HepG2 (cell line): ENCODE results near the gene TRPC3. TPM values are rescaled to one million over a fixed set of nuclear protein-coding genes. Genes with fewer than 3 reads are reported as not detected.
A peak's percentile ranks its signal among the peaks of the same experiment; 100 is the strongest.

Experiments
- ARHGAP35 ChIP-seq: sonication (generic); formaldehyde crosslinking; IDR thresholded peaks from 2 replicates; pipeline ENCODE4 v1.9.0; 2022; ENCODE audit warnings: mild to moderate bottlenecking, inconsistent platforms, moderate library complexity, missing genetic modification reagents, borderline replicate concordance
- ATM ChIP-seq: fragments of 450-650 bp; IDR thresholded peaks from 2 replicates; pipeline ENCODE4 v1.7.1; 2017; ENCODE audit warnings: mild to moderate bottlenecking, borderline replicate concordance
- CBX5 ChIP-seq: sonication (generic); formaldehyde crosslinking; IDR thresholded peaks from 2 replicates; pipeline ENCODE4 v1.4.0; 2020; ENCODE audit warnings: missing genetic modification reagents, borderline replicate concordance
- ELF4 ChIP-seq: sonication (generic); formaldehyde crosslinking; IDR thresholded peaks from 2 replicates; pipeline ENCODE4 v1.5.0; 2020; ENCODE audit warnings: missing genetic modification reagents, mild to moderate bottlenecking, moderate library complexity, borderline replicate concordance
- GTF3A ChIP-seq: sonication (generic); formaldehyde crosslinking; conservative IDR thresholded peaks from 2 replicates; pipeline ENCODE4 v1.4.0; 2020; ENCODE audit warnings: mild to moderate bottlenecking, missing genetic modification reagents
- GZF1 ChIP-seq: sonication (generic); formaldehyde crosslinking; IDR thresholded peaks from 2 replicates; pipeline ENCODE4 v1.5.1; 2020; ENCODE audit warnings: mild to moderate bottlenecking, missing genetic modification reagents
- HMG20B ChIP-seq: conservative IDR thresholded peaks from 2 replicates; pipeline ENCODE4 v1.6.1; 2016; ENCODE audit warnings: missing genetic modification reagents, missing compliant biosample characterization
- KDM6A ChIP-seq: IDR thresholded peaks from 2 replicates; pipeline ENCODE4 v1.6.1; 2016; ENCODE audit warnings: low read depth
- TEAD3 ChIP-seq: optimal IDR thresholded peaks from 2 replicates; pipeline ENCODE3; 2016; ENCODE audit warnings: borderline replicate concordance
- U2AF1 ChIP-seq: fragments of 200-400 bp; formaldehyde crosslinking; optimal IDR thresholded peaks from 2 replicates; pipeline ENCODE3; 2017; ENCODE audit warnings: mild to moderate bottlenecking, low read depth, low read length
- ZBTB7A ChIP-seq: sonication (generic); formaldehyde crosslinking; IDR thresholded peaks from 2 replicates; pipeline ENCODE4 v1.8.0; 2022; ENCODE audit warnings: mild to moderate bottlenecking, missing genetic modification reagents
- ZEB1 ChIP-seq: IDR thresholded peaks from 2 replicates; pipeline ENCODE4 v1.6.1; 2012; ENCODE audit warnings: mild to moderate bottlenecking, low read depth, inconsistent platforms; ENCODE audit not compliant: insufficient replicate concordance
- ZNF343 ChIP-seq: sonication (generic); formaldehyde crosslinking; IDR thresholded peaks from 2 replicates; pipeline ENCODE4 v1.4.0; 2020; ENCODE audit warnings: mild to moderate bottlenecking, missing genetic modification reagents
- ZNF430 ChIP-seq: sonication (generic); formaldehyde crosslinking; IDR thresholded peaks from 2 replicates; pipeline ENCODE4 v1.9.0; 2021; ENCODE audit warnings: mild to moderate bottlenecking, missing genetic modification reagents
- ZNF570 ChIP-seq: sonication (generic); formaldehyde crosslinking; IDR thresholded peaks from 2 replicates; pipeline ENCODE4 v1.4.0; 2020; ENCODE audit warnings: mild to moderate bottlenecking, missing genetic modification reagents, borderline replicate concordance
- polyA plus RNA-seq, 8 experiments: library from polyadenylated mRNA; depleted of rRNA in 3 of 8; stranded (reverse) in 7 of 8; unstranded in 1 of 8; fragments of >200 nt; fragmentation: Illumina TruSeq in 4 of 8; extraction: Trizol in 4 of 8; gene quantifications; 2 replicates each; pipeline versions ENCODE4 v1.2.1 to v1.2.3, GENCODE V29; 2011 to 2016; ENCODE audit warnings: low read depth in 4 of 8, missing spikeins in 1 of 8, mixed read lengths in 1 of 8; ENCODE audit not compliant: insufficient read depth in 1 of 8
- total RNA-seq, 5 experiments: library from RNA; depleted of rRNA; stranded (reverse); fragments of >200 nt; fragmentation: Illumina TruSeq; extraction: Trizol; gene quantifications; 2 replicates each; pipeline ENCODE4 v1.2.3, GENCODE V29; 2016; ENCODE audit warnings: low read depth in 1 of 5
- TF ChIP-seq, protein P1 (sequence below): sonication (generic); formaldehyde crosslinking; IDR thresholded peaks from 2 replicates; pipeline ENCODE4 v1.8.0; 2022; ENCODE audit warnings: low read depth, missing genetic modification reagents
- TF ChIP-seq, protein P2 (sequence below): sonication (generic); formaldehyde crosslinking; IDR thresholded peaks from 2 replicates; pipeline ENCODE4 v1.4.0; 2020; ENCODE audit warnings: missing genetic modification reagents
- TF ChIP-seq, protein P3 (sequence below): sonication (generic); formaldehyde crosslinking; IDR thresholded peaks from 2 replicates; pipeline ENCODE4 v1.5.0; 2020; ENCODE audit warnings: missing genetic modification reagents
- TF ChIP-seq, protein P4 (sequence below): IDR thresholded peaks from 2 replicates; pipeline ENCODE4 v1.6.1; 2018; ENCODE audit warnings: missing genetic modification reagents, mild to moderate bottlenecking, missing compliant biosample characterization

Gene TRPC3
- total and polyA plus RNA-seq, 2 of the 13 experiments (the other 11 are each of a cell fraction or from before 2014, with no cell fraction given) = not detected

DNA sequence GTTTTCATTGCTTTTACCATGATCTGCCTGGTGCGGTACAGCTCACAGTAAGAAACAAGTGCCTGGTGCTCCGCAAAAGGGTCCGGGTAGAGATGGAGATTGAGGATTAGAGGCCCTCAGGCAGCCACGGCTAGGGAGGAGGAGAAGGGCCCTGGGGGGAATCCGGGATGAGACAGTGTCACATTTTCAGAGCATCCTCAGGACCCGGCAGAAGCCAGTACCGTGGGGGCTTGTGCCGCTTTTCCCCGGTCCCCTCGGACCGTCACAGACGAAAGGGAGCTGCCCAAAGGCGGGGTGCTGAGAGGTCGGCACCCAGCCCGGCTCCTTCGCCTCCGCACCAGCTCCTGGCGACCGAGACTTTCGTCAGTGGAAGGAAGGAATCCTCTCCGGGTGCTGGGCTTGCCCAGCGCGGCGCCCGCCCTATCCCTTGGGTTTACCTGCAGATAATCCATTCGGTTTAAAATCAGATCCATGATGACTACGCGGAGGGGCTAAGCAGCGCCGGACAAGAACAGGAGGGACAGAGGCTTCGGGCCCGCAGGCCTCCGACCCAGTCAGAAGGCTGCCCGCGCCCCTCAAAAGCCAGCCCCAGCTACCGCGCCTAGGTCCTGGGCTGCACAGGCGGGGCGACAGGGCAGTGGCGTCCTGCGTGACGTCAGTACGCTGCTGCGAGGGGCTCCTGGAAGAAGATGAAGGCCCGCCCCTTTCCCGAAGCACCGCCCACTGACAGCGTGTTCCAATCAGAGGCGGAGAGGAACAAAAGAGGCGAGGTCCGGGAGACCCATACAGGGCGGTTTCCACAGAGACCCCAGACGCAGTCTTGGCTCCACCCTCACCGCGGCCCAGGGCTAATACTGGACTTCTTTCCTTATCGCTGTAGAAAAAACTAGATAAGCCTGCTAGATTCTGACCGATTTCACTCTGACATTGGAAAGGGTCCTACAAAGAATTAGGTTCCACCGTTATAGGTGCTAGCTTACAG lies 81.7 kb downstream of the TRPC3 start, which contains the start of gene BBS7 (continued):
- TF ChIP-seq ZNF343 = no peak
- TF ChIP-seq, protein P1, sequence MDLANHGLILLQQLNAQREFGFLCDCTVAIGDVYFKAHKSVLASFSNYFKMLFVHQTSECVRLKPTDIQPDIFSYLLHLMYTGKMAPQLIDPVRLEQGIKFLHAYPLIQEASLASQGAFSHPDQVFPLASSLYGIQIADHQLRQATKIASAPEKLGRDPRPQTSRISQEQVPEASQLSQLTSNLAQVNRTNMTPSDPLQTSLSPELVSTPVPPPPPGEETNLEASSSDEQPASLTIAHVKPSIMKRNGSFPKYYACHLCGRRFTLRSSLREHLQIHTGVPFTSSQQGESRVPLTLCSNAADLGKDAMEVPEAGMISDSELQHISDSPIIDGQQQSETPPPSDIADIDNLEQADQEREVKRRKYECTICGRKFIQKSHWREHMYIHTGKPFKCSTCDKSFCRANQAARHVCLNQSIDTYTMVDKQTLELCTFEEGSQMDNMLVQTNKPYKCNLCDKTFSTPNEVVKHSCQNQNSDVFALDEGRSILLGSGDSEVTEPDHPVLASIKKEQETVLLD = no peak
- TF ChIP-seq ZEB1 = no peak
- TF ChIP-seq U2AF1 = no peak
- TF ChIP-seq HMG20B (CRISPR knock-in tag) = no peak
- no peak for TF ChIP-seq ZNF570 (CRISPR knock-in tag)
- no peak for TF ChIP-seq KDM6A (CRISPR knock-in tag)
- 0 out of 2 replicates have a peak, but pooled peaks have one; percentile 29 for TF ChIP-seq ELF4 (CRISPR knock-in tag)
- no peak for TF ChIP-seq ZBTB7A (CRISPR knock-in tag)
- TF ChIP-seq, protein P2, sequence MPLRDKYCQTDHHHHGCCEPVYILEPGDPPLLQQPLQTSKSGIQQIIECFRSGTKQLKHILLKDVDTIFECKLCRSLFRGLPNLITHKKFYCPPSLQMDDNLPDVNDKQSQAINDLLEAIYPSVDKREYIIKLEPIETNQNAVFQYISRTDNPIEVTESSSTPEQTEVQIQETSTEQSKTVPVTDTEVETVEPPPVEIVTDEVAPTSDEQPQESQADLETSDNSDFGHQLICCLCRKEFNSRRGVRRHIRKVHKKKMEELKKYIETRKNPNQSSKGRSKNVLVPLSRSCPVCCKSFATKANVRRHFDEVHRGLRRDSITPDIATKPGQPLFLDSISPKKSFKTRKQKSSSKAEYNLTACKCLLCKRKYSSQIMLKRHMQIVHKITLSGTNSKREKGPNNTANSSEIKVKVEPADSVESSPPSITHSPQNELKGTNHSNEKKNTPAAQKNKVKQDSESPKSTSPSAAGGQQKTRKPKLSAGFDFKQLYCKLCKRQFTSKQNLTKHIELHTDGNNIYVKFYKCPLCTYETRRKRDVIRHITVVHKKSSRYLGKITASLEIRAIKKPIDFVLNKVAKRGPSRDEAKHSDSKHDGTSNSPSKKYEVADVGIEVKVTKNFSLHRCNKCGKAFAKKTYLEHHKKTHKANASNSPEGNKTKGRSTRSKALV (CRISPR knock-in tag) = peak; percentile 45; the same call in 1 of the 2 replicates
- TF ChIP-seq ARHGAP35 (CRISPR knock-in tag) = no peak
- no peak for TF ChIP-seq TEAD3 (CRISPR knock-in tag)
- peak; percentile 49; the same call in 1 of the 2 replicates for TF ChIP-seq CBX5
- TF ChIP-seq GTF3A (CRISPR knock-in tag) = no peak
- TF ChIP-seq, protein P3, sequence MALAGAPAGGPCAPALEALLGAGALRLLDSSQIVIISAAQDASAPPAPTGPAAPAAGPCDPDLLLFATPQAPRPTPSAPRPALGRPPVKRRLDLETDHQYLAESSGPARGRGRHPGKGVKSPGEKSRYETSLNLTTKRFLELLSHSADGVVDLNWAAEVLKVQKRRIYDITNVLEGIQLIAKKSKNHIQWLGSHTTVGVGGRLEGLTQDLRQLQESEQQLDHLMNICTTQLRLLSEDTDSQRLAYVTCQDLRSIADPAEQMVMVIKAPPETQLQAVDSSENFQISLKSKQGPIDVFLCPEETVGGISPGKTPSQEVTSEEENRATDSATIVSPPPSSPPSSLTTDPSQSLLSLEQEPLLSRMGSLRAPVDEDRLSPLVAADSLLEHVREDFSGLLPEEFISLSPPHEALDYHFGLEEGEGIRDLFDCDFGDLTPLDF (CRISPR knock-in tag) = no peak
- TF ChIP-seq, protein P4, sequence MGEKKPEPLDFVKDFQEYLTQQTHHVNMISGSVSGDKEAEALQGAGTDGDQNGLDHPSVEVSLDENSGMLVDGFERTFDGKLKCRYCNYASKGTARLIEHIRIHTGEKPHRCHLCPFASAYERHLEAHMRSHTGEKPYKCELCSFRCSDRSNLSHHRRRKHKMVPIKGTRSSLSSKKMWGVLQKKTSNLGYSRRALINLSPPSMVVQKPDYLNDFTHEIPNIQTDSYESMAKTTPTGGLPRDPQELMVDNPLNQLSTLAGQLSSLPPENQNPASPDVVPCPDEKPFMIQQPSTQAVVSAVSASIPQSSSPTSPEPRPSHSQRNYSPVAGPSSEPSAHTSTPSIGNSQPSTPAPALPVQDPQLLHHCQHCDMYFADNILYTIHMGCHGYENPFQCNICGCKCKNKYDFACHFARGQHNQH (CRISPR knock-in tag) = peak; percentile 65; the same call in 1 of the 2 replicates
- TF ChIP-seq ATM = no peak
- TF ChIP-seq ZNF430 = 0 out of 2 replicates have a peak, but pooled peaks have one; percentile 46
- TF ChIP-seq GZF1 (CRISPR knock-in tag) = no peak
